Ectodermal cell (in vitro differentiated cells): ENCODE results near the gene SLC2A9.

Experiments
- H3K27ac ChIP-seq: 2 replicates; pipeline ENCODE4 v1.7.0; 2013; ENCODE audit warnings: mild to moderate bottlenecking, low read depth, low read length; ENCODE audit not compliant: insufficient read depth, poor library complexity, severe bottlenecking
- H3K27me3 ChIP-seq: 2 replicates; pipeline ENCODE4 v1.7.0; 2013; ENCODE audit warnings: mild to moderate bottlenecking, low read length; ENCODE audit not compliant: insufficient read depth, control insufficient read depth, poor library complexity, severe bottlenecking
- H3K36me3 ChIP-seq: one replicate; pipeline ENCODE4 v1.7.0; 2013; ENCODE audit warnings: low read length; ENCODE audit not compliant: control insufficient read depth, insufficient read depth
- H3K4me1 ChIP-seq: one replicate; pipeline ENCODE4 v1.7.0; 2013; ENCODE audit warnings: low read length; ENCODE audit not compliant: control insufficient read depth, insufficient read depth
- H3K4me3 ChIP-seq: 2 replicates; pipeline ENCODE4 v1.7.0; 2013; ENCODE audit warnings: low read depth, low read length, control low read depth; ENCODE audit not compliant: insufficient read depth
- H3K9me3 ChIP-seq: 2 replicates; pipeline ENCODE4 v1.7.0; 2013; ENCODE audit warnings: mild to moderate bottlenecking, low read length, moderate library complexity; ENCODE audit not compliant: control insufficient read depth
- WGBS, 2 experiments: methylation state at CpG; one replicate each; pipeline ENCODE4 v1.1.7; 2013; ENCODE audit warnings: missing lambda C conversion rate in 2 of 2; 5-methylcytosine and 5-hydroxymethylcytosine counted together

SLC2A9 gene

GRCh38 chr4:9944431-9945425 lies 76.6 kb downstream of the SLC2A9 start:
- Histone ChIP-seq H3K9me3 (no peaks in the 10 kb centered on the region), H3K4me3 (no peak overlapping the region), H3K4me1 (peaks cover 2% of the 10 kb centered on the region), H3K27me3 (no peaks in the 10 kb centered on the region), H3K36me3 (no peaks in the 10 kb centered on the region), H3K27ac (no peak overlapping the region)
- 94 to 95% methylated on average over 13 of the region's 13 CpGs for WGBS, 2 experiments

- 94 to 97% methylated on average over 9 of the region's 9 CpGs for WGBS, 2 experiments
- Histone ChIP-seq H3K27ac (no peak overlapping the region), H3K27me3 (no peaks in the 10 kb centered on the region), H3K36me3 (no peaks in the 10 kb centered on the region), H3K4me3 (no peak overlapping the region), H3K9me3 (no peaks in the 10 kb centered on the region), H3K4me1 (no peaks in the 10 kb centered on the region)
These were observed 77.5 kb downstream of the SLC2A9 start for GRCh38 chr4:9943761-9944160.

- Histone ChIP-seq H3K27ac (no peak overlapping the region), H3K4me3 (no peak overlapping the region), H3K36me3 (no peaks in the 10 kb centered on the region), H3K4me1 (no peaks in the 10 kb centered on the region), H3K27me3 (no peaks in the 10 kb centered on the region), H3K9me3 (no peaks in the 10 kb centered on the region)
- 88 to 89% methylated on average over 10 of the region's 10 CpGs for WGBS, 2 experiments
These were observed 78.2 kb downstream of the SLC2A9 start for GRCh38 chr4:9942921-9943600.

GRCh38 chr4:9942139-9942538 lies 79.2 kb downstream of the SLC2A9 start:
- Histone ChIP-seq H3K4me1 (no peaks in the 10 kb centered on the region), H3K27ac (no peak overlapping the region)
- 94 to 96% methylated on average over 5 of the region's 5 CpGs for WGBS, 2 experiments

GRCh38 chr4:9940041-9940440 lies 81.3 kb downstream of the SLC2A9 start:
- no peaks in the 10 kb centered on the region for H3K36me3 ChIP-seq
- no peak overlapping the region for H3K4me3 ChIP-seq
- no peaks in the 10 kb centered on the region for H3K9me3 ChIP-seq
- no peaks in the 10 kb centered on the region for H3K4me1 ChIP-seq
- no peak overlapping the region for H3K27ac ChIP-seq
- WGBS, 2 experiments, result 89 to 91% methylated on average over 5 of the region's 5 CpGs
- no peaks in the 10 kb centered on the region for H3K27me3 ChIP-seq

More at GRCh38 chr4:9942139-9942538, 79.2 kb downstream of the SLC2A9 start:
- no peak overlapping the region for H3K4me3 ChIP-seq
- no peaks in the 10 kb centered on the region for H3K36me3 ChIP-seq
- no peaks in the 10 kb centered on the region for H3K9me3 ChIP-seq
- H3K27me3 ChIP-seq, result no peaks in the 10 kb centered on the region

- H3K4me3 ChIP-seq, result no peak overlapping the region
- H3K4me1 ChIP-seq, result no peaks in the 10 kb centered on the region
- H3K27me3 ChIP-seq, result no peaks in the 10 kb centered on the region
- no peaks in the 10 kb centered on the region for H3K36me3 ChIP-seq
- no peaks in the 10 kb centered on the region for H3K9me3 ChIP-seq
- H3K27ac ChIP-seq, result no peak overlapping the region
- WGBS, 2 experiments, result 42 to 50% methylated on average over 5 of the region's 5 CpGs
These were observed 82.4 kb downstream of the SLC2A9 start for GRCh38 chr4:9938933-9939332.

- no peaks in the 10 kb centered on the region for H3K36me3 ChIP-seq
- no peaks in the 10 kb centered on the region for H3K27me3 ChIP-seq
- no peak overlapping the region for H3K4me3 ChIP-seq
- no peaks in the 10 kb centered on the region for H3K9me3 ChIP-seq
- no peaks in the 10 kb centered on the region for H3K4me1 ChIP-seq
- no peak overlapping the region for H3K27ac ChIP-seq
- WGBS, 2 experiments, result 94 to 96% methylated on average over 6 of the region's 6 CpGs
These were observed 84.2 kb downstream of the SLC2A9 start for GRCh38 chr4:9937078-9937477.

- 83 to 85% methylated on average over 5 of the region's 5 CpGs for WGBS, 2 experiments
- Histone ChIP-seq H3K4me3 (no peak overlapping the region), H3K27ac (no peak overlapping the region), H3K9me3 (no peaks in the 10 kb centered on the region), H3K4me1 (no peaks in the 10 kb centered on the region), H3K27me3 (no peaks in the 10 kb centered on the region), H3K36me3 (no peaks in the 10 kb centered on the region)
These were observed 85.1 kb downstream of the SLC2A9 start for GRCh38 chr4:9936129-9936644.

- 93 to 100% methylated on average over 1 of the region's 1 CpG for WGBS, 2 experiments
- no peaks in the 10 kb centered on the region for H3K4me1 ChIP-seq
- no peak overlapping the region for H3K27ac ChIP-seq
- no peaks in the 10 kb centered on the region for H3K27me3 ChIP-seq
- no peak overlapping the region for H3K4me3 ChIP-seq
- no peaks in the 10 kb centered on the region for H3K9me3 ChIP-seq
- no peaks in the 10 kb centered on the region for H3K36me3 ChIP-seq
These were observed 87.3 kb downstream of the SLC2A9 start for GRCh38 chr4:9933956-9934355.

- Histone ChIP-seq H3K36me3 (no peaks in the 10 kb centered on the region), H3K9me3 (no peaks in the 10 kb centered on the region), H3K27ac (no peak overlapping the region), H3K27me3 (no peaks in the 10 kb centered on the region), H3K4me1 (no peaks in the 10 kb centered on the region), H3K4me3 (no peak overlapping the region)
- 92 to 96% methylated on average over 4 of the region's 4 CpGs for WGBS, 2 experiments
These were observed 88.1 kb downstream of the SLC2A9 start for GRCh38 chr4:9933184-9933583.
